ENCODE data around the gene MRPS31.

MRPS31 gene

DNA sequence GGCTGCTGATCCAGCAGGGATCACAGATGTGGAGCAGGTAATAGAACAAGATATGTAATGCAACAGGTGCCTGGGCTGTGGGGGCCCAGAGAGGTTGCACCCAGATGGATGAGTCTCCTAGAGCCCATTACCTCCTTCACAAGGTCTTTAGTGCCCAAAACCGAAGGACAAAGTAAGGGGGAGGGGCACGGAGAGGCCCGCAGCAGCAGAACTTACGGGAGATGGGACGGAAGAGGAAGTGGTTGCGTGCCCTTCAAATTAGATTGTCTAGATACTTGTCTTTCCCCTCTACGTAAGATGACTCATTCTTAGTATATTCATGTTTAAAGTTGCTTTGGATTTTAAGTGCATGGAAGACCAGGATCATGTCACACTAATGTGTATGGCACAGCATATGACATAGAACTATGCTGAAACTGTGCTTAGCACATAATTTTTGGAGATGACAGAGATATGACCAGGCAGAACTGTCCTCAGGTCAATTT, 5.7 kb upstream of the MRPS31 start:
- ChIA-PET POLR2A (interaction anchor here (0.6 kb wide), 1 partner anchor 187 kb away, joined by 3 read pairs; no protein-coding TSS in a partner anchor), CTCF (interaction anchor here (0.9 to 4.8 kb wide), 19 partner anchors 10 to 1093 kb away, joined by 3 to 48 read pairs (median 4); partner anchors contain the start of genes ELF1, SLC25A15 and WBP4)
- no peaks in the 10 kb centered on the region for H3K9me3 ChIP-seq (ENCODE audit: control extremely low read depth in 1 of 5, control insufficient read depth in 4 of 5, insufficient read depth in 2 of 5, low read depth in 1 of 5, low read length in 4 of 5)
- peak overlapping the region; percentile 40 to 64 for H3K27ac ChIP-seq (ENCODE audit: insufficient read depth in 1 of 2, low read depth in 1 of 2, low read length in 2 of 2, poor library complexity in 1 of 2, severe bottlenecking in 2 of 2)
- peaks cover 0 to 25% (median 15%) of the 10 kb centered on the region in 4 experiments for H3K4me1 ChIP-seq (ENCODE audit: control extremely low read depth in 1 of 4, control insufficient read depth in 4 of 4, insufficient read depth in 4 of 4, low read length in 3 of 4)
- peak overlapping the region in 5 of 7 experiments; percentile 5 to 73 (median 44) for H3K4me3 ChIP-seq (ENCODE audit: control insufficient read depth in 1 of 7, extremely low read depth in 1 of 7, insufficient read depth in 4 of 7, low read depth in 2 of 7, low read length in 6 of 7)
- H3K36me3 ChIP-seq (ENCODE audit: control insufficient read depth in 4 of 4, insufficient read depth in 4 of 4, low read length in 3 of 4), result no peaks in the 10 kb centered on the region
- 0% methylated on average over 5 of the region's 7 CpGs for WGBS (ENCODE audit: insufficient coverage)
- no peaks in the 10 kb centered on the region for H3K27me3 ChIP-seq (replicated peaks in 2 of 5; ENCODE audit: control insufficient read depth in 4 of 5, insufficient read depth in 5 of 5, low read length in 4 of 5)
- DNase-seq, result peak; percentile 82 to 94 (median 93)

DNA sequence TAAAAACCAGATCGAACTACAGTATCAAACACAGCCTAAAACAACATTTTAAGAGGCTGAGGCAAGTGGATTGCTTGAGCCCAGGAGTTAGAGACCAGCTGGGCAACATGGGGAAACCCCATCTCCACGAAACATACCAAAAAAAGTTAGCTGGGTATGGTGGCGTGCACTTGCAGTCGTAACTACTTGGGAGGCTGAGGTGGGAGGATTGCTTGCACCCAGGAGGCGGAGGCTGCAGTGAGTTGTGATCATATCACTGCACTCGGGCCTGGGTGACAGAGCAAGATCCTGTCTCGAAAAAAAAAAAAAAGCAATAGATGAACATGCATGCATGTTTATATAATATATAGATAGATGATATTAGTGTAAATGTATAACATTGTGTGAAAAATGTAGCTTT, 5.2 kb upstream of the MRPS31 start:
- ChIA-PET POLR2A (interaction anchor here (0.6 kb wide), 1 partner anchor 188 kb away, joined by 3 read pairs; no protein-coding TSS in a partner anchor), CTCF (interaction anchor here (0.9 to 4.8 kb wide), 8 partner anchors 8 to 145 kb away, joined by 3 to 48 read pairs (median 5); partner anchors contain the start of gene SLC25A15)
- Histone ChIP-seq H3K27ac (ENCODE audit: insufficient read depth in 1 of 2, low read depth in 1 of 2, low read length in 2 of 2, poor library complexity in 1 of 2, severe bottlenecking in 2 of 2) (no peak overlapping the region), H3K4me3 (ENCODE audit: control insufficient read depth in 1 of 7, extremely low read depth in 1 of 7, insufficient read depth in 4 of 7, low read depth in 2 of 7, low read length in 6 of 7) (peak overlapping the region in 3 of 7 experiments; percentile 5 to 73 (median 69)), H3K4me1 (ENCODE audit: control extremely low read depth in 1 of 4, control insufficient read depth in 4 of 4, insufficient read depth in 4 of 4, low read length in 3 of 4) (peaks cover 0 to 30% (median 16%) of the 10 kb centered on the region in 4 experiments), H3K27me3 (replicated peaks in 2 of 5; ENCODE audit: control insufficient read depth in 4 of 5, insufficient read depth in 5 of 5, low read length in 4 of 5) (no peaks in the 10 kb centered on the region), H3K9me3 (ENCODE audit: control extremely low read depth in 1 of 5, control insufficient read depth in 4 of 5, insufficient read depth in 2 of 5, low read depth in 1 of 5, low read length in 4 of 5) (no peaks in the 10 kb centered on the region), H3K36me3 (ENCODE audit: control insufficient read depth in 4 of 4, insufficient read depth in 4 of 4, low read length in 3 of 4) (no peaks in the 10 kb centered on the region)
- WGBS (ENCODE audit: insufficient coverage), result 95% methylated on average over 4 of the region's 7 CpGs
- peak in 2 of 3 donors; percentile 27 for DNase-seq

DNA sequence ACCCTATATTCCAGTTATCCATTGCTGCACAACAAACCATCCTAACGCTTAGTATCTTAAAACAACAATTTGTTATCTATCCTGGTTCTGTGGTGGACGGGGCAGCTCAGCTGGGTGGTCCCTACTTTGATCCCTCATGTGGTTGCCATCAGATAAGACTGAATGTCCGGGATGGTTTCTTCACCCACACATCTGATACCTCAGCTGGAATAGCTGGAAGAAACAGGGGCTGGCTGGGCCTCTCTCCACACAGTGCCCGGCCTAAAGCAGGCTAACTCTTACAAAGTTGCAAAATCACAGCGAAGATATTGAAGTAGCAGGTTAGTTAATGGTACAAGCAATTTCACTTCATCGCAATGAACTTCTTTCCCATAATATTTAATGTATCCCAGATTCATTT, 3.7 kb upstream of the MRPS31 start:
- no peak for DNase-seq
- POLR2A ChIA-PET, result no interaction called here
- no peak overlapping the region for H3K27ac ChIP-seq (ENCODE audit: insufficient read depth in 1 of 2, low read depth in 1 of 2, low read length in 2 of 2, poor library complexity in 1 of 2, severe bottlenecking in 2 of 2)
- no peaks in the 10 kb centered on the region for H3K36me3 ChIP-seq (ENCODE audit: control insufficient read depth in 4 of 4, insufficient read depth in 4 of 4, low read length in 3 of 4)
- no peaks in the 10 kb centered on the region for H3K27me3 ChIP-seq (replicated peaks in 2 of 5; ENCODE audit: control insufficient read depth in 4 of 5, insufficient read depth in 5 of 5, low read length in 4 of 5)
- no peak overlapping the region for H3K4me3 ChIP-seq (ENCODE audit: control insufficient read depth in 1 of 7, extremely low read depth in 1 of 7, insufficient read depth in 4 of 7, low read depth in 2 of 7, low read length in 6 of 7)
- no peaks in the 10 kb centered on the region for H3K9me3 ChIP-seq (ENCODE audit: control extremely low read depth in 1 of 5, control insufficient read depth in 4 of 5, insufficient read depth in 2 of 5, low read depth in 1 of 5, low read length in 4 of 5)
- CTCF ChIA-PET, result interaction anchor here (1.8 kb wide), 1 partner anchor 9 kb away, joined by 5 read pairs; no protein-coding TSS in a partner anchor
- H3K4me1 ChIP-seq (ENCODE audit: control extremely low read depth in 1 of 4, control insufficient read depth in 4 of 4, insufficient read depth in 4 of 4, low read length in 3 of 4), result peaks cover 8 to 37% (median 24%) of the 10 kb centered on the region in 4 experiments
- WGBS (ENCODE audit: insufficient coverage), result 87% methylated on average over 3 of the region's 6 CpGs

DNA sequence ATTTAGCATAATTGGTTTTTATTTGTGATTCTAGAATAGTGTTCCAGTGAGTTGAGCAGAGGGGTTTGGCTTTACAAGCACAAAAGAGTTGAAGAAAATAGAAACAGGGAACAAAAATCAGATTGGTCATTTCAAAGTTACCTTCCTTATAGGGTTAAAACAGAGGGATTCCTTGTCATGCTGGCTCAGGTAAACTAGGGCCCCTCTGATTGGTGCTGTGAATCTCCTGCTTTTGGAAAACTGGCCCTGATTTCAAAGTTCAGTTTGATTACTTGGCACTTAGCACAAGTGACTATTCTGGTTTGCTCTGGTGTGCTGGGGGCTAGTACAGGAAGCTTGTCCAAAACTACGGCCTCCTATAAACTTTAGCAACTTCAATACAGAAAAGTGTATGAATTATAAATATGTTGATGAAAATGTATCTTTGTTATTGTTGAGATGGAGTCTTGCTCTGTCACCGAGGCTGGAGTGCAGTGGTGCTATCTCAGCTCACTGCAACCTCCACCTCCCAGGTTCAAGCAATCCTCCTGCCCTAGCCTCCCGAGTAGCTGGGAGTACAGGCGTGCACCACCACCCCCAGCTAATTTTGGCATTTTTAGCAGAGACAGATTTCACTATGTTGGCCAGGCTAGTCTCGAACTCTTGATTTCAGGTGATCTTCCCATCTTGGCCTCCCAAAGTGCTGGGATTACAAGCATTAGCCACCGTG, 1.9 kb upstream of the MRPS31 start:
- H3K4me1 ChIP-seq (ENCODE audit: control extremely low read depth in 1 of 4, control insufficient read depth in 4 of 4, insufficient read depth in 4 of 4, low read length in 3 of 4), result peaks cover 8 to 37% (median 25%) of the 10 kb centered on the region in 4 experiments
- no peaks in the 10 kb centered on the region for H3K9me3 ChIP-seq (ENCODE audit: control extremely low read depth in 1 of 5, control insufficient read depth in 4 of 5, insufficient read depth in 2 of 5, low read depth in 1 of 5, low read length in 4 of 5)
- H3K27me3 ChIP-seq (replicated peaks in 2 of 5; ENCODE audit: control insufficient read depth in 4 of 5, insufficient read depth in 5 of 5, low read length in 4 of 5), result no peaks in the 10 kb centered on the region
- CTCF ChIA-PET, result interaction anchor here (1.6 kb wide), 1 partner anchor 1104 kb away, joined by 3 read pairs; no protein-coding TSS in a partner anchor
- WGBS (ENCODE audit: insufficient coverage), result 95% methylated on average over 3 of the region's 6 CpGs
- H3K36me3 ChIP-seq (ENCODE audit: control insufficient read depth in 4 of 4, insufficient read depth in 4 of 4, low read length in 3 of 4), result peaks cover 0 to 3% (median 0%) of the 10 kb centered on the region in 4 experiments
- no peak overlapping the region for H3K4me3 ChIP-seq (ENCODE audit: control insufficient read depth in 1 of 7, extremely low read depth in 1 of 7, insufficient read depth in 4 of 7, low read depth in 2 of 7, low read length in 6 of 7)
- H3K27ac ChIP-seq (ENCODE audit: insufficient read depth in 1 of 2, low read depth in 1 of 2, low read length in 2 of 2, poor library complexity in 1 of 2, severe bottlenecking in 2 of 2), result no peak overlapping the region
- no peak for DNase-seq
- POLR2A ChIA-PET, result no interaction called here

DNA sequence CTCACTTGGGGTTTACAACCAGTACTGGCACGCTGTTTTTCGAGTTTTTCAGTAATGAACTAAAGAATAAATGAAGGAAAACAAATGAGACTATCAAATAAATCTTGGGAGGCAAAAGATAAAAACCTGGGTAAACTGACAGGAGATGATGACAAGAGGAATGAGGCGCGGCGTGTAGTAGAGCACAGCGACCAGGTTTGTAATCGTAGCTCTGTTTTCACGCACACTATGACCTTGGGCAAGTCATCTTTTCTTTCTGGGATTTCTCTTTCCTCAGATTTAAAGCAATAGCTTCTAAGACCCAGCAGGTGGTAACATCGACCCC, 419 bp downstream of the MRPS31 start:
- Histone ChIP-seq H3K4me1 (ENCODE audit: control extremely low read depth in 1 of 4, control insufficient read depth in 4 of 4, insufficient read depth in 4 of 4, low read length in 3 of 4) (peaks cover 7 to 17% (median 11%) of the 10 kb centered on the region in 4 experiments), H3K4me3 (ENCODE audit: control insufficient read depth in 1 of 7, extremely low read depth in 1 of 7, insufficient read depth in 4 of 7, low read depth in 2 of 7, low read length in 6 of 7) (peak overlapping the region; percentile 74 to 98 (median 94)), H3K27me3 (replicated peaks in 2 of 5; ENCODE audit: control insufficient read depth in 4 of 5, insufficient read depth in 5 of 5, low read length in 4 of 5) (no peaks in the 10 kb centered on the region), H3K9me3 (ENCODE audit: control extremely low read depth in 1 of 5, control insufficient read depth in 4 of 5, insufficient read depth in 2 of 5, low read depth in 1 of 5, low read length in 4 of 5) (no peaks in the 10 kb centered on the region), H3K36me3 (ENCODE audit: control insufficient read depth in 4 of 4, insufficient read depth in 4 of 4, low read length in 3 of 4) (peaks cover 3 to 6% (median 4%) of the 10 kb centered on the region in 4 experiments), H3K27ac (ENCODE audit: insufficient read depth in 1 of 2, low read depth in 1 of 2, low read length in 2 of 2, poor library complexity in 1 of 2, severe bottlenecking in 2 of 2) (peak overlapping the region; percentile 87 to 95)
- DNase-seq, result no peak
- POLR2A ChIA-PET, result no interaction called here
- CTCF ChIA-PET, result interaction anchor here (0.6 to 1.6 kb wide), 7 partner anchors 9 to 1738 kb away, joined by 3 to 4 read pairs (median 3); no protein-coding TSS in a partner anchor
- 0% methylated on average over 9 of the region's 9 CpGs for WGBS (ENCODE audit: insufficient coverage)

DNA sequence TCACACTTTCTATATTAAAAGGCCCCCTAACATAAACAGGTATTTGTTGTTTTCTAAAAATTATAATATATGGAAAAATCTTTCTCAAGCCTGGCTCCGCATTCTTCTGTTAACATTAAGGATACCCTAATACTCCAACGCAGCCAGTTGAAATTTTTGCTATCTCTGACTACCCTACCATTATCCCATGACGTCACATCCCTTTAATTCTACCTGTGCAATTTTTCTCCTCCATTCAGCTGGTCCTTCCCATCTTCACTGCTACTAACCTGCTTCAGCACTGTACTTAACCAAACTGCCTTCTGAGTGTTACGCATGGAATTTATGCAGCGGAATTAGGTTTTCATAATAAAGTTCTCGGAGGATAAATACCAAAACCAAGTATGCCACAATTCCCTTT, 1.0 kb downstream of the MRPS31 start:
- 97% methylated on average over 6 of the region's 6 CpGs for WGBS (ENCODE audit: insufficient coverage)
- CTCF ChIA-PET, result interaction anchor here (0.6 to 1.6 kb wide), 7 partner anchors 10 to 1737 kb away, joined by 3 to 4 read pairs (median 3); no protein-coding TSS in a partner anchor
- no peaks in the 10 kb centered on the region for H3K27me3 ChIP-seq (replicated peaks in 2 of 5; ENCODE audit: control insufficient read depth in 4 of 5, insufficient read depth in 5 of 5, low read length in 4 of 5)

DNA sequence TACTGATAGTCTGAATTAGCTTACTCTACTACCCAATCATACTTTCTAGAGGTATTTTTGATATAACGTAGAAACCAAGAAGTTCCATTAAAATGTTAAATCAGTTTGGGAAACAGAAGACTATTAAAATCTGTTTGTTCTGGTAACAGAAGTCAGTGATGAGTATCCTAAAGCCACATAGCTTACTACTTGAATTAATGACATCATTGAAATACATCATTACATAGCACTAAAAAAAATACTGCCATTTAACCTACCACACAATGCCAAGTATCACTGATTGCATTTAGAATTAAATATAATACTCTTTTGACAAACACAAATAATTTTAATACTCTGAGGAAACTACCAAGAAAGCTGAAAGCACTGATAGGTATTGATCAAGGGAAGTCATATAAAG, 5.4 kb downstream of the MRPS31 start:
- H3K27me3 ChIP-seq (replicated peaks in 2 of 5; ENCODE audit: control insufficient read depth in 4 of 5, insufficient read depth in 5 of 5, low read length in 4 of 5), result no peaks in the 10 kb centered on the region
- no peak for DNase-seq
- no peak overlapping the region for H3K27ac ChIP-seq (ENCODE audit: insufficient read depth in 1 of 2, low read depth in 1 of 2, low read length in 2 of 2, poor library complexity in 1 of 2, severe bottlenecking in 2 of 2)
- peaks cover 11 to 21% (median 14%) of the 10 kb centered on the region in 4 experiments for H3K36me3 ChIP-seq (ENCODE audit: control insufficient read depth in 4 of 4, insufficient read depth in 4 of 4, low read length in 3 of 4)
- CTCF ChIA-PET, result interaction anchor here (1.1 to 4.7 kb wide), 2 partner anchors 12 to 71 kb away, joined by 3 to 36 read pairs; no protein-coding TSS in a partner anchor
- no CpG with 5 or more reads among the region's 1 CpG for WGBS (ENCODE audit: insufficient coverage)
- POLR2A ChIA-PET, result no interaction called here
- H3K4me1 ChIP-seq (ENCODE audit: control extremely low read depth in 1 of 4, control insufficient read depth in 4 of 4, insufficient read depth in 4 of 4, low read length in 3 of 4), result peaks cover 7 to 12% (median 9%) of the 10 kb centered on the region in 4 experiments
- H3K4me3 ChIP-seq (ENCODE audit: control insufficient read depth in 1 of 7, extremely low read depth in 1 of 7, insufficient read depth in 4 of 7, low read depth in 2 of 7, low read length in 6 of 7), result no peak overlapping the region
- H3K9me3 ChIP-seq (ENCODE audit: control extremely low read depth in 1 of 5, control insufficient read depth in 4 of 5, insufficient read depth in 2 of 5, low read depth in 1 of 5, low read length in 4 of 5), result no peaks in the 10 kb centered on the region

More for the DNA sequence above, 1.0 kb downstream of the MRPS31 start:
- Histone ChIP-seq H3K36me3 (ENCODE audit: control insufficient read depth in 4 of 4, insufficient read depth in 4 of 4, low read length in 3 of 4) (peaks cover 4 to 8% (median 5%) of the 10 kb centered on the region in 4 experiments), H3K4me1 (ENCODE audit: control extremely low read depth in 1 of 4, control insufficient read depth in 4 of 4, insufficient read depth in 4 of 4, low read length in 3 of 4) (peaks cover 7 to 16% (median 11%) of the 10 kb centered on the region in 4 experiments), H3K4me3 (ENCODE audit: control insufficient read depth in 1 of 7, extremely low read depth in 1 of 7, insufficient read depth in 4 of 7, low read depth in 2 of 7, low read length in 6 of 7) (peak overlapping the region in 6 of 7 experiments; percentile 74 to 98 (median 96)), H3K9me3 (ENCODE audit: control extremely low read depth in 1 of 5, control insufficient read depth in 4 of 5, insufficient read depth in 2 of 5, low read depth in 1 of 5, low read length in 4 of 5) (no peaks in the 10 kb centered on the region), H3K27ac (ENCODE audit: insufficient read depth in 1 of 2, low read depth in 1 of 2, low read length in 2 of 2, poor library complexity in 1 of 2, severe bottlenecking in 2 of 2) (peak overlapping the region in 1 of 2 experiments; percentile 95)
- no peak for DNase-seq
- POLR2A ChIA-PET, result no interaction called here
